Bronchial epithelial cell (primary cell): Measurements from ENCODE around the gene MET. TPM values are rescaled to one million over a fixed set of nuclear protein-coding genes. Genes with fewer than 3 reads are reported as not detected.

Experiments used
- DNase-seq: peaks from one replicate; pipeline ENCODE4 v3.0.0-alpha.2; 2010; ENCODE audit warnings: low read depth
- FAIRE-seq: peaks from 2 replicates; lab custom pipeline; 2011; peaks lifted over from hg19 to GRCh38; lab: Jason Lieb, UNC
- H3K27me3 ChIP-seq: 2 replicates; pipeline ENCODE4 v1.5.1; 2011; ENCODE audit warnings: low read length; ENCODE audit not compliant: control insufficient read depth, insufficient read depth
- H3K36me3 ChIP-seq: 2 replicates; pipeline ENCODE4 v1.5.1; 2011; ENCODE audit warnings: low read length; ENCODE audit not compliant: control insufficient read depth, insufficient read depth
- H3K4me3 ChIP-seq: 2 replicates; pipeline ENCODE4 v1.5.1; 2011; ENCODE audit warnings: mild to moderate bottlenecking, low read depth, low read length, control low read depth
- CTCF ChIP-seq: IDR thresholded peaks from 2 replicates; pipeline ENCODE4 v1.5.1; 2011; ENCODE audit warnings: mild to moderate bottlenecking, moderate library complexity, low read length, control low read depth, inconsistent platforms; ENCODE audit not compliant: insufficient read depth, severe bottlenecking
- total RNA-seq: library from RNA; depleted of rRNA; stranded (reverse); fragments of >200 nt; gene quantifications from 2 replicates; pipeline ENCODE4 v1.2.1, GENCODE V29; 2014

MET gene
- total RNA-seq, 1 donor from 2014 or later = 156 TPM

GRCh38 chr7:116687801-116688201, 15.8 kb downstream of the MET start:
- Histone ChIP-seq H3K4me3 (no peak overlapping the region), H3K36me3 (peaks cover 3% of the 10 kb centered on the region), H3K27me3 (no peaks in the 10 kb centered on the region)
- TF ChIP-seq CTCF = no peak
- FAIRE-seq (no peak), DNase-seq (peak; percentile 95)

GRCh38 chr7:116689790-116690259, 17.8 kb downstream of the MET start:
- FAIRE-seq = no peak
- DNase-seq = peak; percentile 74
- Histone ChIP-seq H3K36me3 (peaks cover 2% of the 10 kb centered on the region), H3K27me3 (no peaks in the 10 kb centered on the region), H3K4me3 (no peak overlapping the region)
- TF ChIP-seq CTCF = no peak

GRCh38 chr7:116691664-116692063, 19.7 kb downstream of the MET start:
- DNase-seq (peak; percentile 69), FAIRE-seq (no peak)
- no peak overlapping the region for H3K4me3 ChIP-seq
- no peaks in the 10 kb centered on the region for H3K27me3 ChIP-seq
- TF ChIP-seq CTCF = no peak
- no peaks in the 10 kb centered on the region for H3K36me3 ChIP-seq

GRCh38 chr7:116692401-116693308, 20.7 kb downstream of the MET start:
- TF ChIP-seq CTCF = no peak
- DNase-seq (peak; percentile 97), FAIRE-seq (no peak)
- no peak overlapping the region for H3K4me3 ChIP-seq
- no peaks in the 10 kb centered on the region for H3K36me3 ChIP-seq
- H3K27me3 ChIP-seq = no peaks in the 10 kb centered on the region

- FAIRE-seq = peak; percentile 88
- TF ChIP-seq CTCF = no peak
- peak; percentile 67 for DNase-seq
- Histone ChIP-seq H3K4me3 (no peak overlapping the region), H3K27me3 (no peaks in the 10 kb centered on the region), H3K36me3 (peaks cover 2% of the 10 kb centered on the region)
Observed at GRCh38 chr7:116696707-116697106, 24.7 kb downstream of the MET start.
